Right atrium auricular region (tissue), 2 donors: ENCODE measurements around the gene MATK. TPM values are rescaled to one million over a fixed set of nuclear protein-coding genes. Genes with fewer than 3 reads are reported as not detected.

Source experiments
- DNase-seq: peaks from one replicate; pipeline ENCODE4 v3.0.0-alpha.2; 2019; ENCODE audit warnings: low spot score
- H3K27ac ChIP-seq, 2 donors: fragments of 200-600 bp; sonication (generic); 1 replicate in 1 of 2; 2 replicates in 1 of 2; pipeline ENCODE4 v1.5.1; 2016 to 2019
- H3K27me3 ChIP-seq, 2 donors: fragments of 200-600 bp; sonication (generic); one replicate each; pipeline versions ENCODE4 v1.5.1 to v1.6.0; 2017 to 2019
- H3K36me3 ChIP-seq: fragments of 200-600 bp; sonication (generic); one replicate; pipeline ENCODE4 v1.5.1; 2016
- H3K4me1 ChIP-seq, 2 donors: fragments of 200-600 bp; sonication (generic); one replicate each; pipeline versions ENCODE4 v1.5.1 to v1.6.0; 2017 to 2019
- H3K4me3 ChIP-seq, 2 donors: fragments of 200-600 bp; sonication (generic); 1 replicate in 1 of 2; 2 replicates in 1 of 2; pipeline ENCODE4 v1.5.1; 2017 to 2019; ENCODE audit warnings: mild to moderate bottlenecking in 1 of 2, moderate library complexity in 1 of 2
- H3K9me3 ChIP-seq, 2 donors: fragments of 200-600 bp; sonication (generic); one replicate each; pipeline ENCODE4 v1.5.1; 2019
- total RNA-seq, 2 donors: library from RNA; depleted of rRNA; stranded (reverse); fragments of >200 nt; gene quantifications; one replicate each; pipeline ENCODE4 v1.1.0, GENCODE V29; 2016
- TF ChIP-seq, protein P1 (sequence below), 2 donors: fragments of 200-600 bp; sonication (generic); IDR thresholded peaks; one replicate each; pipeline ENCODE4 v1.5.1; 2019; ENCODE audit warnings: antibody characterized with exemption in 2 of 2

MATK gene
- total RNA-seq, 2 donors from 2014 or later: 0.26 to 1.5 TPM

DNA sequence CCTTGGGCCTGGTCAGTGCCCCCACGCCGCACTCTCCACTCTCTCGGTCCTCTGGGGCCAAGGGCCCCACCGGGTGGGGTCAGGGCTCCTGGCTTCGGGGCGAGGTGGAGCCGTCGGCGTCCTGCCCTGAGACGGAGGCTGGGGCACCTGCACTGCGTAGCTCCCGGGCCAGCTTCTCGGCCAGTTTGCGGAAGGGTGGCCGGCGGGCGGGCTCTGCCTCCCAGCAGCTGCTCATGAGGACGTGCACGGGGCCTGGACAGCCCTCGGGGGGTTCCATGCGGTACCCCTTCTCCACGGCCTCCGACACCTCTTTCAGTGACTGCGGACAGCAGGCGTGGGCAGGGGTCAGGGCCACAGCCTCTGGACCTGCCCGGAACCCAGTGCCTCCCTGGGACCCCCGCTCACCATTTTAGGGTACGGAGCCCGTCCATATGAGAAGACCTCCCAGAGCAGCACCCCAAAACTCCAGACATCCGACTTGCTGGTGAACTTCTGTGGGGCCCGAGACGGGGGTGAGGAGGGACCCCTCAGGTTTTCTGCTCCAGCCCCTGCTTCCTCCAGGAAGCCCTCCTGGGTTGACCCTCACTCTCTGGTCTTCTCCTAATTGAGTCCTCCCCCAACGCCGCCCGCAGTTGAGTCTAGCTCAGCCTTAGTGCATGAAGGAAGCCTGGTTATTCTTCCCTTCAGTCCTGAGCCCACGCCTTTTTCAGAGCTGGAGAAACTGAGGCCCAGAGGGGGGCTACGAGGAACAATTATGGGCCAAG lies 7.9 kb downstream of the MATK start:
- H3K4me1 ChIP-seq: no peaks in the 10 kb centered on the region
- peaks cover 17 to 26% of the 10 kb centered on the region in 2 donors for H3K9me3 ChIP-seq
- TF ChIP-seq, protein P1, sequence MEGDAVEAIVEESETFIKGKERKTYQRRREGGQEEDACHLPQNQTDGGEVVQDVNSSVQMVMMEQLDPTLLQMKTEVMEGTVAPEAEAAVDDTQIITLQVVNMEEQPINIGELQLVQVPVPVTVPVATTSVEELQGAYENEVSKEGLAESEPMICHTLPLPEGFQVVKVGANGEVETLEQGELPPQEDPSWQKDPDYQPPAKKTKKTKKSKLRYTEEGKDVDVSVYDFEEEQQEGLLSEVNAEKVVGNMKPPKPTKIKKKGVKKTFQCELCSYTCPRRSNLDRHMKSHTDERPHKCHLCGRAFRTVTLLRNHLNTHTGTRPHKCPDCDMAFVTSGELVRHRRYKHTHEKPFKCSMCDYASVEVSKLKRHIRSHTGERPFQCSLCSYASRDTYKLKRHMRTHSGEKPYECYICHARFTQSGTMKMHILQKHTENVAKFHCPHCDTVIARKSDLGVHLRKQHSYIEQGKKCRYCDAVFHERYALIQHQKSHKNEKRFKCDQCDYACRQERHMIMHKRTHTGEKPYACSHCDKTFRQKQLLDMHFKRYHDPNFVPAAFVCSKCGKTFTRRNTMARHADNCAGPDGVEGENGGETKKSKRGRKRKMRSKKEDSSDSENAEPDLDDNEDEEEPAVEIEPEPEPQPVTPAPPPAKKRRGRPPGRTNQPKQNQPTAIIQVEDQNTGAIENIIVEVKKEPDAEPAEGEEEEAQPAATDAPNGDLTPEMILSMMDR (IDR thresholded peaks at IDR 0.05): no peak
- DNase-seq: no peak
- H3K36me3 ChIP-seq: no peaks in the 10 kb centered on the region
- H3K27me3 ChIP-seq: no peaks in the 10 kb centered on the region
- no peak overlapping the region for H3K4me3 ChIP-seq
- no peak overlapping the region for H3K27ac ChIP-seq

DNA sequence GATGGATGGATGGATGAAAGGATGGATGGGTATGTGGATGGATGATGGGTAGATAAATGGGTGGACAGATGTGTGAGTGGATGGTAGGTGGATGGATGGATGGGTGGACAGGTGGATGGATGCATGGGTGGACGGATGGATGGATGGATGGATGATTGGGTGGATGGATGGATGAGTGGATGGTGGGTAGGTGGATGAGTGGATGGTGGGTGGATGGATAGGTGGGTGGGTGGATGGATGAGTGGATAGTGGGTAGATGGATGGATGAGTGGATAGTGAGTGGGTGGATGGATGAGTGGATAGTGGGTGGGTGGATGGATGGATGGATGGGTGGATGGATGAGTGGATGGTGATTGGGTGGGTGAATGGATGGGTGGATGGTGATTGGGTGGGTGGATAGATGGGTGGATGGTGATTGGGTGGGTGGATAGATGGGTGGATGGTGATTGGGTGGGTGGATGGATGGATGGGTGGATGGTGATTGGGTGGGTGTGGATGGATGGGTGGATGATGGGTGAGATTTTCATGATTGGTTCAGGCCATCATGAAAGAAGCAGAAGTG lies 9.6 kb downstream of the MATK start:
- no peaks in the 10 kb centered on the region for H3K27me3 ChIP-seq
- TF ChIP-seq, protein P1 (IDR thresholded peaks at IDR 0.05): no peak
- H3K36me3 ChIP-seq: no peaks in the 10 kb centered on the region
- H3K4me3 ChIP-seq: no peak overlapping the region
- no peaks in the 10 kb centered on the region for H3K4me1 ChIP-seq
- H3K9me3 ChIP-seq: peaks cover 7 to 12% of the 10 kb centered on the region in 2 donors
- no peak for DNase-seq
- no peak overlapping the region for H3K27ac ChIP-seq

DNA sequence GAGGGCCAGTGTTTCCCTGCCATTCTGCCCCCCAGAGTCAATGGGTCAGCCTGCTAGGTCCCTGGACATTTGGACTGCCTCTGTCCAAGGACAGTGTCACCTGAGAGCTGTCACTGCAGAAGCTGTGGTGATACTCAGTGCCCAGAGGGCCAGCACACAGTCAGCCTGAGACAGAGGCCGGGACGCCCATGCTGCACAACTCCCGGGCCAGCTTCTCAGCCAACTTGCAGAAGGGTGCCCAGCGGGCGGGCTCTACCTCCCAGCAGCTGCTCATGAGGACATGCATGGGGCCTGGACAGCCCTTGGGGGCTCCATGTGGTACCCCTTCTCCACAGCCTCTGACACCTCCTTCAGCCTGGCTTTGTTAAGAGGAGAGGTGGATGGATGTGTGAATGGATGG lies 10.3 kb downstream of the MATK start:
- H3K4me1 ChIP-seq: no peaks in the 10 kb centered on the region
- H3K27me3 ChIP-seq: no peaks in the 10 kb centered on the region
- TF ChIP-seq, protein P1 (IDR thresholded peaks at IDR 0.05): no peak
- H3K4me3 ChIP-seq: no peak overlapping the region
- no peak overlapping the region for H3K27ac ChIP-seq
- no peak for DNase-seq
- peaks cover 0 to 4% of the 10 kb centered on the region in 2 donors for H3K9me3 ChIP-seq
- H3K36me3 ChIP-seq: no peaks in the 10 kb centered on the region

DNA sequence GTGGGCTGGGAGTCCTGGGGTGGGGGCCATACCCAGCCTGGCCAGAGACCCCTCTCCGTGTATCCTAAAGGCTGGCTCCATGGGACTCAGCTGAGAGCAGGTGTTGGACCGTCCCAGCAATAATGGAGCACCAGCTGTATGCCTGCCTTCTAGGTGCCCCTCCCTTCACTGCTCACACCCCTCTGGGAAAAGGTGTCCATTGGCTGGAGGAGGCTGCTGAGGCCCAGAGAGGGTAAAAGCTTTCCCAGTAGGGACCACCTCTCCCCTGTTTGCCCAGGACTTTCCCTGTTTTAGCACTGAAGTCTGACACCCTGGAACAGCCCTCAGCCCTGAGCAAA lies 10.8 kb downstream of the MATK start:
- Histone ChIP-seq H3K27ac (no peak overlapping the region), H3K4me3 (no peak overlapping the region), H3K36me3 (no peaks in the 10 kb centered on the region), H3K9me3 (no peaks in the 10 kb centered on the region), H3K27me3 (no peaks in the 10 kb centered on the region), H3K4me1 (no peaks in the 10 kb centered on the region)
- DNase-seq: no peak
- TF ChIP-seq, protein P1 (IDR thresholded peaks at IDR 0.05): no peak

DNA sequence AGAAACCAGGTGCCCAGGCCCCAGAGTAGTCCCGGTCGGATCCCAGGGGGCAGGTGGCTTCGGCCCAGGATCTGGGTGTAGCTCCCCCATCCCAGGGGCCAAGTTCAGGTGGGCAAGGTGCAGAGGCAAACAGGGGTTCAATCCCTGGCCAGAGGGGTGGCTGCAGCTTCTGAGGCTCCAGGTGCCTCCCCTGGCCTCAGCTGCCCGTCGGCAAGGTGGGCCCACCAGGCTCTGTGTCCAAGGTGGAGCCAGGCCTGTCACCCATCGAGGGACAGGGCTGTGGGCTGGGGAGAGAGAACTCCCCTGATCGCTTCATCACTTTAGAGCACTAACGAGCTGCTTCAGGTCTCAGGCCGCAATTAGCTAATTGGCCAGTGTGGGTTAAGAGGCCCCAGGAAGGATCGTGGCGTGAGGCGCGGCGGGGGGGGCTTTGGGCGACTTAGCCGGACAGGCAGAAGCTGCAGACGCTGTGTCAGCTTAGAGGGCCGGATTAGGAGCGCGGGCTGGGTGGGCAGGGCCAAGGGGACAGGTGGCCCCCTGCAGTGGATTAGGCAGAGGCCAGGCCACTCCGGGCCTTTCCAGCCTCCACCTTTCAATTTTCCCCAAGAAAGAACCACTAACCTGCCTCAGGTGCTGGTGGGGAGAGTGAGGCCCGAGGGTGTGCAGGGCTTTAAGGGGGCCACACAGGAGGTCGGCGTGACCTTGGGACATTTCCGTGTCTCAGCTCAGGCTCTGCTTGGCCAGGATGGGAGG lies 11.4 kb downstream of the MATK start:
- TF ChIP-seq, protein P1 (IDR thresholded peaks at IDR 0.05): no peak

More for the DNA sequence above, 11.4 kb downstream of the MATK start:
- H3K27me3 ChIP-seq: no peaks in the 10 kb centered on the region
- H3K9me3 ChIP-seq: no peaks in the 10 kb centered on the region
- no peak overlapping the region for H3K4me3 ChIP-seq
- no peak overlapping the region for H3K27ac ChIP-seq
- no peaks in the 10 kb centered on the region for H3K4me1 ChIP-seq
- no peaks in the 10 kb centered on the region for H3K36me3 ChIP-seq
- no peak for DNase-seq
